Measurements from ENCODE around the gene CEND1.
A peak's percentile ranks its signal among the peaks of the same experiment; 100 is the strongest.
"Not testable (repeated sequence)": the region's sequence is repeated elsewhere in the genome, so short reads cannot be mapped to it uniquely, and the experiment has no call there.

CEND1 gene

DNA sequence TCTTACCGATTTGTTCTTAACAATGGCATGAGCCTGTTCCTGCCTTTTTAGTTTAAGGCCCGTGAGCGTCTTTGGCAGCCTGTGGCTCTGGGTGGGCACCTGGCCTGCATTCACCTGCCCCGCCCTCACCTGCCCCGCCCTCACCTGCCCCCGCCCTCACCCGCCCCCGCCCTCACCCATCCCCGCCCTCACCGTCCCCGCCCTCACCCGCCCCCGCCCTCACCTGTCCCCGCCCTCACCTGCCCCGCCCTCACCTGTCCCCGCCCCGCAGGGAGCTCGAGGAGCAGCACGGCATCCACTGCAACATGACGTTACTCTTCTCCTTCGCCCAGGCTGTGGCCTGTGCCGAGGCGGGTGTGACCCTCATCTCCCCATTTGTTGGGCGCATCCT is 26.8 kb downstream of the CEND1 start:
- no peak for DNase-seq

GRCh38 chr11:762421-763072 is 27.3 kb downstream of the CEND1 start:
- no peak for DNase-seq

GRCh38 chr11:761526-762108 is 28.3 kb downstream of the CEND1 start:
- no peak for DNase-seq

DNA sequence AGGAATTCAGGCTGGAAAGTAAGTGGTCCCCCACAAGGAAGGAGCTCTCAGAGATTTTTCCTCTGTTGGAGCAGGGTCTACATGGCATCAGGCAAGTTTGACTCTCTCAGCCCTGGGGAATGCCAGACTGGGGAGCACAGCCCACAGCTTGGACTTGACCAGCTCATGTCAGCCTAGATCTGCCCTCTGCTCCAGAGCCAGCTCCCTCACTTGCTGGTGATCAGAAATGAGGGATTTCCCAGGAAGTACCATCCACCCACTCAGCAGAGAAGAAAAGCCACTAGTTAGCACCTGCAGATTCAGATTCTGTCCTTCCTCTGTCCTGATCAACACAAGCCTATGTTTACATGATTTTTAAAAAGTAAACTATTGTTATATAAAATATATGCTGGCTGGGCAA is 29.7 kb downstream of the CEND1 start:
- no peak for DNase-seq

- no peak for DNase-seq
Observed at GRCh38 chr11:749731-750130, 40.2 kb downstream of the CEND1 start.

DNA sequence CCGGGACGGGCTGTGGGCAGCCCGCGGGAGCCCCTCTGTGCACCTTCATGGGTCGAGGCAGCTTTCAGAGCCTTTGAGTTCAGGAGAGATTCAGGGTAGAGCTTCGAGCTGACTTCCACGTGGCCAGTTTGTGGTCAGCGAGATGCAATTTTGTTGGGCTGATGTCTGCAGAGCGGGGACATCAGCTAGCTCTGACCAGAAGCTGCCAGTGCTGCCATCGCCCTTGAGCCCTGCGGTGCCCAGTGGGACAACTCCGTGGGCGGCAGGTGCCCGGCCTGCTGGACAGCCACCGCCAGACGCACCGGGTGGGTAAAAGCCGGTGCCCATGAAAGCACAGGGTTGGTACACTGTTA is 41.9 kb downstream of the CEND1 start:
- DNase-seq: no peak

GRCh38 chr11:747158-748006 is 42.5 kb downstream of the CEND1 start, which contains the start of gene TALDO1:
Gene TALDO1 (plus strand): TSS chr11:747464. CDS start chr11:747482, 18 bp downstream.
- DNase-seq: peak; percentile 75

- no peak for DNase-seq
Observed at GRCh38 chr11:746289-747157, 43.4 kb downstream of the CEND1 start.

DNA sequence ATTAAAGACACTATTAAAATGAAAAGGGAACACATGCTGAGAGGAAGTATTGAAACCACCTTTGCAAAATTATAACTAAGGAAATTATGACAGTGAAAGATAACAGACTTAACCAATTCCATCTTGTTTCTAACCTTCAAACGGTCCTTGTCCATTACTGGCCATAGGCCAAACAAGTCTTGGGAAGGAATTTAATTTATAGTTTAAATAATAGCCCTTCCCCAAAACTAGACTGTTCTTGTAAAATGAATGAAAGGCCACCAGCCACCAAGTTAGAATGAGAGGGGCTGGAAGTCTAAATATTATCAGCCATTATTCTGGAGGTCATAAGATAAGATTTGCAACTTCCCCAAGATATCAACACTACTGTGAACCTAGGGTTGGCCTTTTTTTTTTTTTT is 44.5 kb downstream of the CEND1 start:
- DNase-seq: no peak

DNA sequence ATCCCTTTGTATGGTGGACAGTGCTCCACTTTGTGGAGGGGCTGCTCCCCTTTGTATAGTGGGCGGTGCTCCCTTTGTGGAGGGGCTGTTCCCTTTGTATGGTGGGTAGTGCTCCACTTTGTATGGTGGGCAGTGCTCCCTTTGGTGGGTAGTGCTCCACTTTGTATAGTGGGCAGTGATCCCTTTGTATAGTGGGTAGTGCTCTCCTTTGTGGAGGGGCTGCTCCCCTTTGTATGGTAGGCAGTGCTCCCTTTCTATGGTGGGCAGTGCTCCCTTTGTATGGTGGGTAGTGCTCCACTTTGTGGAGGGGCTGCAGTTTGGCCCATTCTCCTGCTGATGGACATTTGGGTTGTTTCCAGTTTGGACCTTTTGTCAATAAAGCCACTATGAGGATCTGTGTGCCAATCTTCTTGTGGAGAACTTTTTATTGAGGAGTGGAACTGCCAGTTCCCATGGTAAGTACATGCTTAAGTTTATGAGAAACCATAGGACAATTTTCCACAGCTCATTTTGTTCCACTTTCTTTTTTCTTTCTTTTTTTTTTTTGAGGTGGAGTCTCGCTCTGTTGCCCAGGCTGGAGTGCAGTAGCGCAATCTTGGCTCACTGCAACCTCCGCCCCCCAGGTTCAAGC is 47.2 kb downstream of the CEND1 start:
- no peak for DNase-seq

GRCh38 chr11:742156-742546 is 47.7 kb downstream of the CEND1 start:
- no peak for DNase-seq

DNA sequence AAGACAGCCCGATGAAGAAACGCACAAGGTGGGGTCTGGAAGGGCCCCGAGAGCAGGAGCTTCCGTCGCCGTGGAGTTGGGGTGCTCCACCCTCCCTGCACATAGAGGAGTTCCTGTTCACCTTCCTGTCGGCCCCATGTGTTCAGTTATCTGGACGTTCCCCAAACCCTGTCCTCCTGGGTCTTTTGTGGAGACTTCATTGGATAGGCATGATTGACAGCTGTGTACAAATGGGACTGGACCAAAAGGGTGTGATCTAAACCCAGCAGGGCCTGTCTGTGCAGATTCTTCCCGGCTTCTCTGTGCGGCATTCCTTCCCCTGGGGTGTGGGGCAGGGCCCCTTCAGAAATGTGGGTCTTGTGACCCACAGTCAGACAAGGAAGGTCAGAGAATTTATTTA is 52.0 kb downstream of the CEND1 start:
- not testable (repeated sequence) for DNase-seq

DNA sequence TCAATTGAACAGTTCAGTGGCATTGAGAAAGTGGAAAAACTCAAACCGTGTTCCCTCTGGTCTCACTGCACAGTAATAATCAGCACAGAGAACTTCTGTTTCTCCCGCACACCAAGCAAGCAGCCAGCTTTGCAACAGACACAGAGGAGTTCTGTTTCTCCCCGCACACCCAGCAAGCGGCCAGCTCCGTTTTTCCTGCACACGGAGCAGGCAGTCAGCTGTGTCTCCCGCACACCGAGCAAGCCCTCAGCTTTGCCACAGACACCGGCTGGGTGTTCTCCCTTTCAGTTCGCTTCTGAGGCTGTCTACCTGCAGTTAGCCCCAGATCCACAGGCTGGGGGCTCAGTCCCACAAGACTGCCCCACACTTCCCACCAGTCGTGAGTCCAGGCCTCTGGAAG is 52.5 kb downstream of the CEND1 start:
- no peak for DNase-seq

All from activated gamma-delta T cell (primary cell).